Erythroblast (primary cell): Measurements from ENCODE around the gene IMMP1L.

Experiments used
- DNase-seq, 2 experiments: peaks; one replicate each; lab custom pipeline; 2025; lab: John Stamatoyannopoulos, UW
- GATA1 ChIP-seq: IDR thresholded peaks from 2 replicates; pipeline ENCODE4 v1.6.1; 2011; ENCODE audit warnings: low read depth, mild to moderate bottlenecking, control low read depth, low read length, moderate library complexity
- POLR2A ChIP-seq: IDR thresholded peaks from 2 replicates; pipeline ENCODE4 v1.6.1; 2011; ENCODE audit warnings: mild to moderate bottlenecking, low read length

IMMP1L gene

DNA sequence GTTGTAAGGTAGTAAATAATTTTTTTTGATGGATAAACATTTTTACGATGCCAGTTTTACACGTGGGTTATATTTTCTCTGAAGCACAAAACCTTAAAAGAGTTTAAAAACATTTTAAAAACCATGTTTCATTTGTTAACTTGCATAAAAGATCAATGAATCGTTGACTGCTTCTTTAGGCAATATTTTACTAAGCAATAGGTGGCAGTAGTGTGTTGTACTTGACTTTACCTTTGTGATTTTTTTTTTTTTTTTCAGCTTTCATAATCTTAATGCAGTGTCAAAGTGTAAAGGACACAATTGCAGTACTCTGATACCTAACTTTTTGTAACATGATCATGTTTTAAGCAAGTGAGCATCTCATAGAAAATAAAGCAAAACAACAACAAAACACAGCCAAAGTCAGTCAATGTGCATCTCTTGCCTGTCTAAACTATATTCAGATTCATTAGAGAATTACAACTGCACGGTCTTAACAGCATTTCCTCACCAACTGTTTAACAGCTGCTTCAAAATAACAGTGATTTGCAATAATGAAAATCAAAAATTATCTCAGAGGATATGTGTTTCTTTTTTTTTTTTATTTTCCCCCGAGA lies 112.1 kb downstream of the IMMP1L start:
- peak; percentile 11 to 23 for DNase-seq
- TF ChIP-seq POLR2A: no peak
- TF ChIP-seq GATA1: no peak

DNA sequence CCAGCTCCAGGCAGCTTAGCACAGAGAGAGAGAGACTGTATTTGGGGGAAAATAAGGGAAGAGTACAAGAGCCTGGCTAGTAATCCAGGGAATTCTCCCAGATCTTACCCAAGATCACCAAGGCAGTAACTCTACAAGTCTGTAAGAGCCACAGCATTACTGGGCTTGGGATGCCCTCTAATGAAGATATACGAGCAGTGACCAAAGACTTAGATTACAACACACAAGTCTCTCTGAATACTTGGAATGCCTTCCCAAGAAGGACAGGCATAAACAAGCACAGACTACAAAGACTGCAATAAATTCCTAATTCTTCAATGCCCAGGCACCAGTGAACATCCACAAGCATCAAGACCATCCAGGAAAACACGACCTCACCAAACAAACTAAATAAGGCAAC lies 122.0 kb downstream of the IMMP1L start:
- DNase-seq: no peak
- TF ChIP-seq POLR2A (no peak), GATA1 (no peak)

DNA sequence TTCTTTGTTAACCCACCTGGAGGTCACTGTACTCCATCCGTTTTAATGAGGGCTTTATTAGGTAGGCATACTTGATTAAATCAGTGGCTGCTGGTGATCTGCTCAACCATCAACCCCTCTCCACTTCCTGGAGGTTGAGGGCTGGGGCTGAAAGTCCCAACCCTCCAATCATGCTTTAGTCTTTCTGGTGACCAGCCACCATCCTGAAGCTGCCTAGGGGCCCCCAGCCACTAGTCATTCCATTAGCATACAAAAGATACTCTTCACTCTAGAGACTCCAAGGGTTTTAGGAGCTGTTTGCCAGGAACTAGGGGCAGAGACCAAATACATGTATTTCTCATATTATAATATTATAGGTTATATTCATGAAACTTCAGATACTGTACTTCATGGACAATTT lies 126.3 kb downstream of the IMMP1L start:
- no peak for DNase-seq
- no peak for TF ChIP-seq POLR2A
- no peak for TF ChIP-seq GATA1
